Activated CD4-positive, alpha-beta T cell treated with anti-CD3 and anti-CD28 coated beads, Interleukin-2, amount 50 U/mL, for 24 hours (primary cell): ENCODE results near the gene LRRC58.
"Not testable (repeated sequence)": the region's sequence is repeated elsewhere in the genome, so short reads cannot be mapped to it uniquely, and the experiment has no call there.

Experiments used
- DNase-seq, 2 donors: peaks; one replicate each; pipeline ENCODE4 v3.0.0-alpha.2; 2020; ENCODE audit warnings: low read depth in 1 of 2, low spot score in 1 of 2

The LRRC58 gene

DNA sequence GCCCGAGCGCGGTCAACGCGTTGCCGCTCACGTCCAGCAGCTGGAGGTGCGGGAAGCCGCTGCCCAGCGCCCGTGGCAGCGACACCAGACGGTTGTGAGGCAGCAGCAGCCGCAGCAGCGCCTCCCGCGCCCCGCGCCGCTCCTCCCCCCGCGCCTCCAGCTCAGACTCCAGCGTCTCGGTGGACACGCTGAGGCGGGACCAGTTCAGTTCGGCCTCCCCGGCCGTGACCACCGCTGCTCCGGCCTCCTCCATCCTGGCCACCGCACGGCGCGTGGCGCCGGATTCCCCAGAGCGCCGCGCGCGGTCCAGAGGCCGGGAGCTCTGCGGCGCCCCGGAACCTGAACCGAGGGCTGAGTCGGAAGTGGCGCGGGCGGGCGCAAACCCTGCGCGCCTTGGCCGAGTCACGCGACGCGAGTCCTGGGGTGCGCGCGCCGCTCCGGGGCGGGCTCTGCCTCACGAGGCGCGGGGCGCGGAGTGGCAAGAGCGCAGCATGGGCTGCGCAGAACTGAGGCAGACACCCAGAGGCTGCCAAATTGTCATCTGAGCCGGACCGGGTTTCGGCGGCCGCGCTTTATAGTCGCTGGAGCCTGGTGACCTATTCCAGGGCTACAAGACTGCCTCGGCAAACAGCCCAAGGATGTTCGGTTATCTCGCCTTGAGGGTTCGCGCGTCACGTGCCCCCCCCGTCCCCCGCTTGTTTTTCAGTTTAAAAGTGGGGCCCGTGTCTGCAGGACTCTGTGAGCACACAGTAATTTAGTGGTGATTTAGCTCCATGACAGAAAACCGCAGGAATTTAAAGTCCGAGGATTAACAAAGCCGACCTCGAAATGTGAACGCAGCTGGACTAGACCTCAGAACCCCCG, at the start of gene LRRC58:
Gene LRRC58, minus strand, starts transcription at position 364 of the 864 bp plus-strand sequence. Its CDS starts 111 bp downstream, at position 253.
- peak; percentile 75 to 83 for DNase-seq

DNA sequence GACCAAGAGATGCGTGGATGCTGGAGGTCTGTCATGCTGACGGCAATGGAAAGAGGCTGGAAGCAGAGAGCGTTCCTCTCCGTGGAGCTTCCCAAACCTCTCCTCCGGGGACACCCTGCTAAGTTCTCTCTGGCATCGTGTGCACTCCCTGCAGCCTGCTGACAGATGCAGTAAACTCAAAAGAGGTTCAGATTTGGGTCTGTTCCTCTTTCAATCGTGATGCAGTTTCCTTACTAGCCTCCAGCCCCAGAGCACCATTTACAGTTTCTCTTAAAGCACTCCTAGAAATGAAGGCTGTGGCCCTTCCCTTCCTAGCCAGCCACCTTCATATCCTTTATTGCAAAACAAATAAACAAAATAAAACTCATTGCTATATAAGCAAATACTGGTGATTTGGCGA, 47.3 kb upstream of the LRRC58 start:
- DNase-seq, result no peak

DNA sequence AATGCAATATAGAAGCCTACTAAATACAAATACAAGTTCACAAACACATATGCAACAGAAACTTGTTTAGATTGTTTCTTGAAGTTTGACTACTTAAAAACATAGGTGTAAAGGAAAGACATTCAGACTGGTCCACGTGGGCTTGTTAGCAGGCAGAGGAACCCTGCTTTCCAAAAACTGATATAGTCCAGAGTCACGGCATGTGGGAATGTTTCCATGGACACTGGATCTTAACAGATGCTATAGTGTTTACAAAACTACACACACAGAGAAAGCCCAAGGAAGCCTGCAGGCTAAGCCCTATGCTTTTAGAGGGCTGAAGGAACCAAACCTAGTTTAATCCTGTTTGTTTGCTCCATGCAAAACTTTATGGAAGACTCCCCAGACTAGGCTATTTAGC, 45.2 kb upstream of the LRRC58 start:
- DNase-seq, result no peak

GRCh38 chr3:120393761-120394160, 44.6 kb upstream of the LRRC58 start:
- no peak for DNase-seq

DNA sequence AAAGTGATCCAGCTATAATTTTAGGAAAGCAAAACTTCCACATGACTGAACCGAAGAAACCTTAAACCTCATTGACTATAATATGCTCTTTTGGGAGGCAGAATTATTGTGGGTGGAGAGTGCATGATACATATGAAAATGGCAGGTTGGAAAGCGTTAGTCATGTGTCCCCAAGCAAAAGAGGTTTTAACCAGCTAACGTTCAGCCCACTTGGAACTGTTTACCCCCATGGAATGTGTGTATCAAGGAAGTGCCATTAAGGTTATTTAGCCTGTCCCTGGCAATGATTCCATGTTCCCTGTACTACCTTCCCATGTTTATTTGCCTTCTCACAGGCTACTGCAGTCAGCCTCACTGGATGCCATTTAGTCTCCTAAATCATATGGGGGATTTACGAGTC, 44.1 kb upstream of the LRRC58 start:
- no peak for DNase-seq

DNA sequence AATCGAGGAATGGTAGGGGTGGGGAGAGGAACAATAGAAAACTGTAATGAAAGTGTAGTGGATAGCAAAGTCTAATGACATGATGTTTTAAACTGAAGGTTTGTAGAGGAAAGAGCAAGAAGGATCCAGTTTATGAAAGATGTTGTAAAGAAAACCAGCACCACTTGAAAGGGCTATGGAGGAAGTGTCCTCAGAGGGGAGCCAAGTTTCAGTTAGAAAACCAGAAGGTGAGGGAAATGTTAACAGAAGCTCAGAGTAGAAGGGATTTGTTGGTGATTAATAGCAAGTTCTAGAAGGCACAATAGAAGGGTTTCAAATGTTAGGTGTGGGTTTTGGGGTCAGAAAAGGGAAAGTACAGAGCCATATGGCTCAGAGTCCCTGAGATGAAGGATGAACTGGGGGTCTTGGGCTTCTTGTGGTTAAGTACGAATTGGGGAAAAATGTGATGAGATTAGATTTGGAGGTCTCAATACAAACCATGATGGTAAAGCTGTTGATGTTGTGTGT, 33.8 kb upstream of the LRRC58 start:
- no peak for DNase-seq

DNA sequence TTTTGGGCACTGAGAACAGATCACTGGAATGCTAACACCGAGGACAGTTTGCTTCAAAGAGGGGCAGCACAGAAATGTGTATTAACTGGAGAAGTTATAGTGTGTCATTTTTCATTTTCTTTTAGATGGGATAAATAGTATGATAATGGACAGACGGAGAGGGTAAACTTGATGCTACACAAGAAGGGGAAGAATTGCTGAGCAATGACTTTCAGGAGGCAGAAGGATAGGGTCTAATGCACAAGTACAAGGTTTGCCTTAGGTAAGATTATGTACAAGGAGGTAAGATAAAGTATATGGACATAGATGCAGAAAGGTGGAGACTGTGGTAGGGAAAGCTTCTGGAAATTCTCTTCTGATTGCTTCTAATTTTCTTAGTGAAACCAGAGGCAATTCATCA, 32.3 kb upstream of the LRRC58 start:
- DNase-seq, result no peak

GRCh38 chr3:120377948-120378347, 28.8 kb upstream of the LRRC58 start:
- DNase-seq, result not testable (repeated sequence)

DNA sequence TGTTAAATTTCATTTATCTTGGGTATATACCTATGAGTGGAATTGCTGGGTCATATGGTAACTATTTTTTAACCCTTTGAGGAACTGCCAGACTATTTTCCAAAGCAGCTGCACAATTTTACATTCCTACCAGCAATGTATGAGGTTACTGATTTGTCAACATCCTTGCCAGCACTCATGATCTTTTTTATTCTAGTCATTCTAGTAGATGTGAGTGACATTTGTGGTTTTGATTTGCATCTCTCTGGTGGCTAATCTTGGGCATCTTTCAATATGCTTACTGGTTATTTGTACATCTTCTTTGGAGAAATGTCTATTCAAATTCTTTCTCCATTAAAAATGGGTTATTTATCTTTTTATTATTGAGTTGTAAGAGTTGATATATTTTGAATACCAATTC, 21.3 kb upstream of the LRRC58 start:
- no peak for DNase-seq

- DNase-seq, result no peak
Observed at GRCh38 chr3:120369037-120369467, 19.9 kb upstream of the LRRC58 start.

GRCh38 chr3:120368172-120368571, 19.0 kb upstream of the LRRC58 start:
- no peak for DNase-seq

DNA sequence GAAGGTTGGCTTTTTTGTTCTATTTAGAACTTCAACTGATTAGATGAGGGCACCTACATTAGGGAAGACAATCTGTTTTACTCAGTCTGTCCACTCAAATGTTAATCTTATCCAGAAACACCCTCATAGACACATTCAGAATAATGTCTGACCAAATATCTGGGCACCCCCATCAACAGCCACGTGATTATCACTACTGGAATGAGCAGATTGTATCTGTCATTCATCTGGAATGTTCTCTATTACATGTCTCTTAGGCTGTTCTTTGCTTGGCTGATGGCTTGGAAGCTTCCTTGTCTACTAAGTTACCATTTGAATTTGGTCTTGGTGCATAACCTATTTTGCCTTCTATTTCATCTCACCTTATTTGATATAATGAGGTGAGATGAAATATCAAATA, 15.7 kb upstream of the LRRC58 start:
- DNase-seq, result no peak

DNA sequence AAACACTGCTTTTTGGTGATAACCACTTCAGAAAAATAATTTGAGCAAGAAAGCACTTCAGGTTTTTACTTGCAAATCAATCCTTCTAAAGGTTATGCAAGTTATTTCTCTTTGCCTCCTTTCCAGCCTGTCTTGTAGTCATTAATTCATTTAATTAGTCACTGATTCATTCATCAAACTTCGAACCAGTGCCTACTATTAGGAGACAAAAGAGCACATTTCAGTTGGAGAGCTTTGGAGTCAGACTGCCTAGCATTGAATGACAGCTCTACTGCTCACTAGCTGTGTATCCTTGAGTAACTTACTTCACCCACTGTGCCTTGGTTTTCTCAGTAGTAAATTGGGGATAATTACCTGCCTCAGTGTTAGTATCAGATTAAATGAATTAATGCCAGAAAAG, 14.9 kb upstream of the LRRC58 start:
- DNase-seq, result no peak

DNA sequence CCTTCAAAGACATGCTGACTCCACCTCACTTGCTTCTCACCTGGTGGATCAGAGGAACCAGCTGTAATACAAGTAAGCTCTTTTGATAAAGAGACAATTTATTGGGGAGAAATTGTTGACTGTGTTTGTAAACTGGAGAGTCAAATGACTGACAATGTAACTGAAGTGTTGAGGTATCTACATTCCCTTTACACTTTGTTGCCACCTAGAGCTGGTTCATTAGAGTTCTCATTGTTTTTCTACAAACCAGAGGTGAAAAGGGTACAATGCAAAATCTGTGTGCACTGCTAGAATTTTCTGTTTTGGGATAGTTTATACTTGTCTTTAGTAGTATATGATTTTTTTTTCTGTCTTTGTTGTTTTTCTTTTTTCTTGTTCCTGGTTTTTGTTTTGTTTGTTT, 8.7 kb upstream of the LRRC58 start:
- DNase-seq, result no peak

DNA sequence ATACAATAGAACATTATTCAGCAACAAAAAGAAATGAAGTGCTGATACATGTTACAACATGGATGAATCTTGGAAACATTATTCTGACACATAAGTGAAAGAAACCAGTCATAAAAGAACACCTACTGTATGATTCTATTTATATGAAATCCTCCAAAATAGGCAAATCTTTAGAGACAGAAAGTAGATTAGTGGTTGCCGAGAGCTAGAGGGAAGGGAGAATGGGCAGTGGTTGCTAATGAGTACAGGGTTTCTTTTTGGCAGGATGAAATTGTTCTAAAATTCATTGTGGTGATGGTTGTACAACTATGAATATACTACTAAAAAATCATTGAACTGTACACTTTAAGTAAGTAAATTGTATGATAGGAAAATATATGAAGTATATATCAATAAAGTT, 6.3 kb upstream of the LRRC58 start:
- DNase-seq, result no peak

DNA sequence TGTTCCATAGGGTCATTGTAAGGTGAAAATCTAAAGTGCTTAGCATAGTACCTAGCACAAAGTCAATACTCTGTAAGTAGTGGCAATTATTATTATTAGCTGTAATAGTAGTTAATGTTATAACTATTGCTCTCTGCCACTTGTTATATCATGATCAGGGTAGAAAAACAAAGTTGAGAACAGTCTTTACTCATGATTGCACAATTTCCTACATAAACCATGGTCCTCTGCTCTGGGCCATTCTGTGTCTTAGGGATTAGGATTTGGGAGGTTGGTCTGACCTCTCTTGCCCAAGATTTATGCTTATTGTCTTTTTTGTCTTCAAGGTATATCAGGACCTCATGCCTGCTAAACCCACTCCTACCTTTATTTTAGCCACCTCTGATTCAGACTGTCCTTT, 4.3 kb upstream of the LRRC58 start:
- no peak for DNase-seq

GRCh38 chr3:120352017-120352416, 2.9 kb upstream of the LRRC58 start:
- no peak for DNase-seq

DNA sequence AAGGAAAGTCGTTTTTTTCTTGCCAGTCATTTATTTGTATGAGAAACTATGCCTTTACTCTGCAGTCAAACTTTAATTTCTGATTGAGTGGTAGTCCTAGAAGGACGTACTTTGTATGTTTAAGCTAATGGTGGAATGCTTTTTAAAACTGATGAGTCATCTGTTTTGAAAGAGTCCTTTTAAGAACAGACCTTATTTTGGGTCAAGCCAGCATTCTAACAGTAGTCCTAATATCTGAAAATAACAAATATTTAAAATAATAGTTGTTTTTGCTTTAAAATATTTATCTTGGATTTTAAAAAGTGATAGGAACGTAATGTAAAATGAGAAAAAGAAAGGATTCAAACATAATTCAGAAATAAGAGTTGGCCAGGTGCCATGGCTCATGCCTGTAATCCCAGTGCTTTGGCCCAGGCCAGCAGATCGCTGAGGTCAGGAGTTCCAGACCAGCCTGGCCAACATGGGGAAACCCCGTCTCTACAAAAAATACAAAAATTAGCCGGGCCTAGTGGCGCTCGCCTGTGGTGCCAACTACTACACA, 1.3 kb upstream of the LRRC58 start:
- DNase-seq, result no peak

DNA sequence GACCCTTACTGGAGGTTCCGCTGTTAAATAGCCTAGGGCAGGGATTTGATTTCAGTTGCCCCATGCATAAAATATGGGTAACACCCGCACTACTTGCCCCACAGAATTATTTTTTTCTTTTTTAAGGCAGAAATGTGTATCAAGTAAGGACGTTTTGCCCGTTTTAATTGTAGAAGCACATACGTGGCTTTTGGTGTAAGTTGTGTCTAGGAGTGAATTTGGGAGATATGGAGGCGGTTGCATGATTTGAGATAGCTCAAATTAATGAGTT, 636 bp upstream of the LRRC58 start:
- DNase-seq, result no peak

DNA sequence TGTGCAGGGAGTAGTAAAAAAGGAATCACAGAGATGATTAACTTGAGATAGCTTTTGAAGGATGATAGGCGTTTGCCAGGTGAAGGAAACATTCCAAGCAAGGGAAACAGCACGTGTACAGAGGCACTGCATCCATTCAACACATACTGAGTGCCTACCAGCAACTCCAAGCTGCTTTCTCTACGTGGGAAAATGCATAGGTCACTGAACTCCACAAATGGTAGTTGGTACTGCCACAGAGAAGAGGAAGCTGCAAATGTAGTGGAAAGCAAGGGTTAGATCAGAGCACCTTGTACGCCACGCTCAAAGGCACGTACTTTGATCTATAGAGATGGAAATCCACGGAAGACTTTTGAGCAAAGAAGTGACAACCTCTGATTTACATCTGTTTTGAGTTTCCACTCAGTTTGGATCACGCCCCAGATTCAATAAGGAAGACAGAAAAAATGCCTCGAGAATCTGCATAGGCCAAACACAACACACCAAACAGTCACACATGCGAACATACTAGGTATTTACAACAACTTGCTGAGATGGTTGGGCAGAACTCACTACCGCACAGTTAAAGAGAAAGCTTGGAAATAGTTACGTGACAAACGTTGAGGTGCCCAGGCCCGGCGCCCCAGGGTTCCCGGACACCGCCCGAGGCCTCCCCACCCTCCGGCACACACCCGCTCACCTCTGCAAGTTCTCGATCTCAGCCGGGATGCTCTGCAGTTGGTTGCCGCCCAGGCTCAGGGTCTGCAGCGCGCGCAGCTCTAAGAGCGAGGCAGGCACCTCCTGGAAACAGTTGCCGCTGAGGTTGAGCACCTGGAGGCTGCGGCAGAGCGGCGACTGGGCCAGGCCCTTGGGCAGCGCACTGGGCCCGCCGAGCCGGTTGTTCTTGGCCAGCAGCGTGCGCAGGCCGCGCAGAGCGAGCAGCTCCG, 826 bp downstream of the LRRC58 start:
- peak; percentile 21 to 41 for DNase-seq

- DNase-seq, result peak in 1 of 2 donors; percentile 2
Observed at GRCh38 chr3:120344349-120344748, 4.8 kb downstream of the LRRC58 start.
